Panc1 (cell line): ENCODE results near the gene SLX9. TPM values are rescaled to one million over a fixed set of nuclear protein-coding genes. Genes with fewer than 3 reads are reported as not detected.

ENCODE experiments used
- ATAC-seq: fragments of 200-7000 bp; cut with Tn5 transposase; 2 replicates; pipeline ENCODE4 v1.9.1; 2020; ENCODE audit warnings: mild to moderate bottlenecking, moderate library complexity
- BruUV-seq: library from RNA; stranded (reverse); fragments of 400-500 nt; replicated peaks from 2 replicates; lab custom pipeline; 2021; lab: Mats Ljungman, UMichigan
- CTCF ChIA-PET: fragments of 300-600 bp; sonication (Branson Sonifier 250); formaldehyde crosslinking; loops from one replicate; lab custom pipeline; 2022; ENCODE audit warnings: antibody characterized with exemption; lab: Charles Lee
- POLR2A ChIA-PET: fragments of 300-600 bp; sonication (Branson Sonifier 250); formaldehyde crosslinking; loops from one replicate; lab custom pipeline; 2022; ENCODE audit warnings: antibody characterized with exemption; lab: Charles Lee
- DNase-seq: peaks from one replicate; pipeline ENCODE4 v3.0.0-alpha.2; 2010; ENCODE audit warnings: low read depth, low spot score
- H3K27ac ChIP-seq: 2 replicates; pipeline ENCODE4 v1.5.1; 2011; ENCODE audit warnings: mild to moderate bottlenecking, low read length, inconsistent platforms
- H3K27me3 ChIP-seq: fragments of 200-500 bp; sonication (Bioruptor generic); 2 replicates; pipeline ENCODE4 v1.6.0; 2014; ENCODE audit warnings: low read length, inconsistent platforms; ENCODE audit not compliant: control insufficient read depth, insufficient read depth
- H3K36me3 ChIP-seq: fragments of 200-500 bp; sonication (Bioruptor generic); 2 replicates; pipeline ENCODE4 v1.5.1; 2014; ENCODE audit warnings: inconsistent platforms, mild to moderate bottlenecking, low read length, moderate library complexity; ENCODE audit not compliant: control insufficient read depth, insufficient read depth
- H3K4me1 ChIP-seq: 2 replicates; pipeline ENCODE4 v1.5.1; 2011; ENCODE audit warnings: inconsistent platforms, mild to moderate bottlenecking, low read length, moderate library complexity; ENCODE audit not compliant: control insufficient read depth, insufficient read depth
- H3K4me3 ChIP-seq, 2 experiments: 2 replicates each; pipeline ENCODE4 v1.5.1; 2011 to 2012; ENCODE audit warnings: low read depth in 2 of 2, low read length in 2 of 2, mild to moderate bottlenecking in 2 of 2, inconsistent platforms in 1 of 2, moderate library complexity in 1 of 2
- H3K9me3 ChIP-seq: fragments of 200-500 bp; sonication (Bioruptor generic); 2 replicates; pipeline ENCODE4 v1.5.1; 2014; ENCODE audit warnings: low read depth, mild to moderate bottlenecking, inconsistent platforms, low read length, moderate library complexity; ENCODE audit not compliant: control insufficient read depth, insufficient read depth
- CTCF ChIP-seq: fragments of 450-650 bp; IDR thresholded peaks from 2 replicates; pipeline ENCODE4 v1.5.1; 2017; ENCODE audit warnings: mild to moderate bottlenecking
- POLR2AphosphoS5 ChIP-seq: IDR thresholded peaks from 2 replicates; pipeline ENCODE4 v1.6.1; 2012; ENCODE audit warnings: mild to moderate bottlenecking, low read depth, low read length, moderate library complexity
- REST ChIP-seq, 2 experiments: IDR thresholded peaks; 2 replicates each; pipeline ENCODE4 v1.6.1; 2011 to 2012; ENCODE audit warnings: low read depth in 2 of 2, control low read depth in 1 of 2, low read length in 1 of 2, mild to moderate bottlenecking in 1 of 2, moderate library complexity in 1 of 2; ENCODE audit not compliant: insufficient read depth in 1 of 2
- SIN3A ChIP-seq: IDR thresholded peaks from 2 replicates; pipeline ENCODE4 v1.6.1; 2012; ENCODE audit warnings: low read depth, mild to moderate bottlenecking, low read length, moderate library complexity, borderline replicate concordance; ENCODE audit not compliant: insufficient read depth
- TCF7L2 ChIP-seq: IDR thresholded peaks from 2 replicates; pipeline ENCODE4 v1.6.1; 2011; ENCODE audit warnings: mild to moderate bottlenecking, low read depth, low read length, inconsistent platforms
- in situ Hi-C: cut with HindIII; loops from 2 replicates; pipeline ENCODE4 v1.10.0; 2016; ENCODE audit warnings: low sequenced_read_pairs, low pct_unique_long_range_greater_than_20kb
- intact Hi-C: fragments of 100-400 bp; cut with micrococcal nuclease; formaldehyde crosslinking; loops from one replicate; pipeline ENCODE4 v1.10.0; 2022; ENCODE audit not compliant: unreplicated experiment
- total RNA-seq: library from RNA; stranded (reverse); gene quantifications from one replicate; pipeline ENCODE4 v1.2.1, GENCODE V29; 2021; ENCODE audit not compliant: unreplicated experiment

The SLX9 gene
- total RNA-seq, 1 experiment from 2014 or later, result 50.9 TPM

GRCh38 chr21:44923480-44924084, 16.2 kb upstream of the SLX9 start:
- peaks cover 22% of the 10 kb centered on the region for H3K4me1 ChIP-seq
- no peak overlapping the region for H3K27ac ChIP-seq
- no TSS peak for BruUV-seq
- H3K9me3 ChIP-seq, result no peaks in the 10 kb centered on the region
- H3K36me3 ChIP-seq, result no peaks in the 10 kb centered on the region
- no peak overlapping the region for H3K4me3 ChIP-seq
- in situ Hi-C loops (no loop called here), intact Hi-C loops (loop anchor here (10.0 kb wide), 1 partner anchor 49 kb away; the partner anchor contains the start of gene PTTG1IP)
- POLR2A ChIA-PET, result no interaction called here
- no peak for TF ChIP-seq TCF7L2
- TF ChIP-seq REST (IDR thresholded peaks at IDR 0.05; ENCODE audit: insufficient read depth in 1 of 2, low read depth in 2 of 2, low read length in 1 of 2), result no peak
- no peak for ATAC-seq
- H3K27me3 ChIP-seq, result no peaks in the 10 kb centered on the region
- DNase-seq, result no peak
- CTCF ChIA-PET, result no interaction called here

- Histone ChIP-seq H3K9me3 (no peaks in the 10 kb centered on the region), H3K27me3 (no peaks in the 10 kb centered on the region), H3K4me1 (peaks cover 22% of the 10 kb centered on the region), H3K27ac (no peak overlapping the region), H3K4me3 (no peak overlapping the region), H3K36me3 (no peaks in the 10 kb centered on the region)
- POLR2A ChIA-PET, result no interaction called here
- intact Hi-C loops (loop anchor here (10.0 kb wide), 1 partner anchor 50 kb away; the partner anchor contains the start of gene PTTG1IP), in situ Hi-C loops (no loop called here)
- CTCF ChIA-PET, result no interaction called here
- no peak for ATAC-seq
- no peak for DNase-seq
- BruUV-seq, result no TSS peak
- TF ChIP-seq CTCF, result no peak
- no peak for TF ChIP-seq SIN3A
- TF ChIP-seq REST (IDR thresholded peaks at IDR 0.05; ENCODE audit: insufficient read depth in 1 of 2, low read depth in 2 of 2, low read length in 1 of 2), result no peak
- no peak for TF ChIP-seq TCF7L2
- no peak for TF ChIP-seq POLR2AphosphoS5
Measured at GRCh38 chr21:44924606-44925377, 15.0 kb upstream of the SLX9 start.
